AG08395 (cell line): Measurements from ENCODE around the gene NOS1AP.

Experiments
- DNase-seq: peaks from one replicate; pipeline ENCODE4 v3.0.0; 2012; ENCODE audit warnings: mixed read lengths, low spot score

NOS1AP gene

DNA sequence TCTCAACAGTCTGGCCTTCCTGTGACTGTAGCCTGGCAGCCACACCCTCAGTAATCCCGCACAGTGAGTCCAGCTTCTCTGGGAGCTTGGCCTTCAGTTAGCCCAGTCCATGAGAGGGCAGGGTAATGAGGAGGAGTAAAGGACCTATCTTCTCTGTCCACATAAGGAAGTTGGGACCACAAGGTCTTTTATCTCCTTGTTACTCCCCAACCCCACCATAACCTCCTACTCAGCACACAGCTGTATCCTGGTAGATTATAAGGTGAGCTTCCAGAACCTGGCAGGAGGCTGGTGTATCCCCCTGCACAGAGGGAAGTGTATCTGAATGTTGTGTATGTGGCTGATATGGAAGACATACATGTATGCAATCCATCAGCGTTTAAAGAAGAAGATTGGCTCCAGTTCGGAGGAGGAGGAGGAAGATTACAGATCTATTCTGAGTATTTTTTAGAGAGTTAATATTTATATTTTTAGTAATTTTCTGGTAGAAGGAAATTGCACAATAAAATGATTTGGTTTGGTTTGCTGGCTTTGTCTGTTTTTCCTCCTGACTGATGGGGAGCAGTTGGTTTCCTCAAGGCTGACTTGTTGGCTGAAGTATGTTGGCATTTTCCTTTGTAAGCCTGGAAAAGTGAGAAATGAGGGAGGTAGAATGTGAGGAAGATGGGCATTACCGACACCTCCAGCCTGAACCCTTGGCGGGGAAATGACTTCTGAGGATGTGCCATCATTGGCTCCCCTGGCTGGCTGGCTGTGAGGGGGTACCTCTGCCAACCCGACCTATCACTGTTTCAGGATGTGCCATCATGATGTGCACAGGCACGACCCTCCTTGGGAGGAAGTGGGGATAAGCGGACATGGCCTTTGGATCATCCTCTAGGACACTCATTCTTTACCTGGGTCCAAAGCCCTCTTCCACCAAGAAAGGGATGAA is 317.1 kb downstream of the NOS1AP start:
- no peak for DNase-seq

DNA sequence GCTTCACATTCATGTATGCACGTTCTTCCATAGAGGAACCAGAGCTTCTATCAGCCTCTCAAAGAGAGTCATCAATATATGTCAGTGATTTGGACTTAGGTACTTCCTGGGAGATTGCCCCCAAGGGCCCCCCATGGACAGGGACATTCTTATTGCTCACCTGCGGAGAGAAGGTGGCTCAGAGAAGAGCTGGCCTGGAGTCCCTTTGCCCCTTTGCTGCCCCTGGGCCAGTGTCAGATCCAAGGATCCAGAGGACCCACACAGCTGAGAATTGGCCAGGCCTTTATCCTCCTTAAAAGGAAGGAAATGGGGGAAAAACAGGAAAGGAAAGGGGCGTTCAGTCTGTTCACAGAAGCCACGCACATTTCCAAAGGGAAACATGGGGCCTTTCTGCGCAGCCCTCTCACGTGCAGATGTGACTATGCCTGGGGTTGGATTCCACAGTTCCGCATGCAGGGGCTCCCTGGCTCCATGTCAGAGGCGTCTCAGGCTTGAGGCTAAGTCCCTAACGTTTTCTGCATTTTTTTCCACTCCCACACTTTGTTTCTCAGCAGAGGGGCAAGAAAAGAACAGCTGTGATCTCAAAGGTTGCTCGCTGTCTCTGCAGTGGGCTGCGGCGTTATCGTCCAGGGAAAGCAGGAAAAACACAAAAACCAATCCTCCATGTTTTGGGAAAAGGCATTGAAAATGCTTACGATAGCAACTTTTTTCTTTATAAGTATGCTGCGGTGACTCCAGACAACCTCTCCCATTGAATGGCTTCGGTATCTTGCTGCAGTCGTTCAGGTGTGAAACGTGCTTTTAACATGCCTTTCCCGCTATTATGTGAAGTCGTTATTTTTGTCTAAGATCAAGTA is 318.0 kb downstream of the NOS1AP start:
- DNase-seq, result no peak

DNA sequence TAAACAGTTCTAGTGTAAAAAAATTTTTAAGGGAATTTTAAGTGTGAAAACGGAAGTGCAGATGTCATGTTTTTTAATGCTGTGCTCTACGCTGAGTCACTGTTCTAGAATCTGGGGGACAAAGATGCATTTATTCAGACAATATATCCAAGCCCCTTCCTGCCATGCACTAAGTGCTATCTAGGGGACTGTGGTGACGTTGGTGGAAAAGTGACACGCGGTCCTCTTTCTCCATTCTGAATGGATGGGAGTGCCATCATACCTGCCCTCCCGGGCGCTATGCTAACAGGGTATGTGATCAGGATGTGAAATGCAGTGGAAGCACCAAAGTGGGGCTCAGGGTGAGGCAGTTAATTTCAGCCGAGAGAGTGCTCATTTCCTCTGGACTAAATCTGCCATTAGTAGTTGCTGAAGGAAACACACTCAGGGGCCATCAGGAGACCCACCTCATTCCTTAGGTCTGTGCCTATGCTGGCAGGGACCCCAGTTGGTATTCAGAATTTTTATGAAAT is 318.6 kb downstream of the NOS1AP start:
- no peak for DNase-seq

DNA sequence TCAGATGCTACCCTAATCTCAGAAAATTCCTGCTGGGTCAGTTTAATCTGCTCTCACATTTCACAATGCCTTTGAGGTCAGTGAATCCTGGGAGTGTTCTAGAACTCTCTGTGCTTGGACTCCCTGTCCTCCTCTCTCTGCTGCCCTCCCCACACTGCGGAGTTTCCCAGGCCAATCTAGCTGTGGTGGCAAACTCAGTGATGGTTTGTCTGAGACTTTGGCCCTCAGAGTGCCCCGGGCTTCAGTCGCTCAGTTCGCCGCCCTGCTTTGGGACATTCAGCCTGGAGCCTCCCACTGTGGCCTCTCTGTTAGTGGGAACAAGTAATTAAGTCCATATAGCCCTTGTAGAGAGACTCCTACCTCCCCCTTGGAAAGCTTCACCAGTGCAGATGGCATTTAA is 319.1 kb downstream of the NOS1AP start:
- DNase-seq, result no peak

DNA sequence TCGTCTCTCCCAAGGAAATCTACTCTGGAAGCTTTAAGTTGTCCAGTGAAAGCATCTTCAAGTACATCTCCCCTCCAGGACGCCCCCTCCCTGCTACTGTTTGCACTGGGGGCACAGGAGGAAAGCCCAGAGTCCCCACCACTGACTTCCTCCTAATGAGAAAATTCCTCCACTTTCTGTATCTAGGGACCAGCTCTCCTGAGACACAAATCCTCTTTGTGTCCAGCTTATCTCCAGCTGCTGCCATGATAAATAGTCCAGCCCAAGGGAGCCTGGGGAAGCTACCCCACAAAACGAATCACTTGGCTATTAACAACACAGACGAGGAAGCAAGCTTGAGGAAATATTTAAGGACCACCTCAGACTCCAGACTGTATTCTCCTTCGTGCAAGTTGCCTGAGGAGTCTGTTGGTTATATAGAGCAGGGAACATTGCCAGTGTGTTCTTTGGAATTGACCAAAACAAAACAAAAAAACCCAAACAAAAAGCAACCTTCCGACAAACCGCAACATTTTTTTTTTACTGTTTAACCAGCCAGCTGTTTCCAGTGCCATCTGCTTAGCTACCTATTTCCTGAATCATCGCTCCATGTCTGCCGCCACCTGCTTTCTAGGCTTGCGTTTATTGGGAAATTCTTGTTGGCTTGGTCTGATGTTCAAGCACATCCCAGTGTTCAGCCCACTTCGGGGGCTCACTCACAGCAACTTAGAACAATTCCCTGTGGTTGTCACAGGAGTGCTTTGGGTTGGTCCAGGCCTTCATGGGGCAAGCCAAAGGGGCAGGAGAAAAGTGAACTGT is 319.7 kb downstream of the NOS1AP start:
- peak; percentile 32 for DNase-seq

DNA sequence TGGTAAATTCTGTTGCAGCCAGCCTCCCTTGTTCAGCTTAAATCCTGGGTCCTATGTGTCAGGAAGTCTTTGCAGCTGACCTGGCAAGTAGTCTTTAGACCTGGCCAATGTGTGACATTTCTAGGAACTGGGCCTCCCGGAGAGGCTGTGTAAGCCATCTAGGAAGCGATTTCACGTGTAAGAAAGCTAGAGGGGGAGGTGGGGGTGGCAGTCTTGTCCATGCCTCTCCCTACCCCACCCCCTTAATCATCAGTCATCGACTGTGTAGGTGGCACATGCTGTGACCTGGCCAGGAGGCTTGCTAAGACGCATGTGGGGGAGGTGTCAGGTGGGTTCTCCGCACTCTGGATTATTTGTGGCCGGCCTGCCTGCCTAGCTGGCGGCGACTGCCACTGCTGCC is 320.5 kb downstream of the NOS1AP start:
- no peak for DNase-seq

DNA sequence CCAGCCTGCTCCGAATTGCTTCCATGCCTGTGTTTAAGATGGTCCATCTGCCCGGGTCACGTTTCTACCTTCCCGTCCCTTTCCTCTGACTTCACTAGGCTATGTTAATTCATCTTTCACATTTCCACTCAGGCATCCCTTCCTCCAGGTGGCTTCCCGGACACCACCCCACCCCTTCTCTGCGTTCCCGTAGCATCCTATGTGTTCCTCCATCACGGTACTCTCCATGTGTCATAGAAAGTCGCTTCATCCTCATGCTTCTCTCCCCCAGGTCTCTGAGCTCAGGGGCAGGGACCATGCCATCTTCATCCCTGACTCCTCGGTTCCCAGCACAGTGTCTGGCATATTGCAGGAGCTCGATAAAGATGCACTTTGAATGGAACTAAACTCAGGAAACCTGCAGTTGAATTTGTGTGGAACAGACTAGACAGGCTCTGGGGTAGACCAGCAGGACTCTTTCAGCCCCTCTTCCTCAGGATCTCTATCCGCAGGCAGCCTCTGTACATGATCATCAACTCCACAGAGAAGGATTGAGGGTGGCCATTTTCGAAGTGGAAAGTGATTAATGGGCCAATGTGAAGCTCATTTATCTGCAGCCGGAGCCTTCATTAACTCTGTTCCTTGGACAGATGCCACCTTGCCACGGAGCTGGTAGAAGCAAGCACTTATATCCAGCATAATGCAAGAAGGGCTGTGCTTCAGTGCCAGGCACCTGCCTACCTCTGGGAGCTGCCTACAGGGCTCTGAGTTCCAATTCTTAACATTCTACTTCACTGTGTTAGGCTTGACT is 321.1 kb downstream of the NOS1AP start:
- no peak for DNase-seq

DNA sequence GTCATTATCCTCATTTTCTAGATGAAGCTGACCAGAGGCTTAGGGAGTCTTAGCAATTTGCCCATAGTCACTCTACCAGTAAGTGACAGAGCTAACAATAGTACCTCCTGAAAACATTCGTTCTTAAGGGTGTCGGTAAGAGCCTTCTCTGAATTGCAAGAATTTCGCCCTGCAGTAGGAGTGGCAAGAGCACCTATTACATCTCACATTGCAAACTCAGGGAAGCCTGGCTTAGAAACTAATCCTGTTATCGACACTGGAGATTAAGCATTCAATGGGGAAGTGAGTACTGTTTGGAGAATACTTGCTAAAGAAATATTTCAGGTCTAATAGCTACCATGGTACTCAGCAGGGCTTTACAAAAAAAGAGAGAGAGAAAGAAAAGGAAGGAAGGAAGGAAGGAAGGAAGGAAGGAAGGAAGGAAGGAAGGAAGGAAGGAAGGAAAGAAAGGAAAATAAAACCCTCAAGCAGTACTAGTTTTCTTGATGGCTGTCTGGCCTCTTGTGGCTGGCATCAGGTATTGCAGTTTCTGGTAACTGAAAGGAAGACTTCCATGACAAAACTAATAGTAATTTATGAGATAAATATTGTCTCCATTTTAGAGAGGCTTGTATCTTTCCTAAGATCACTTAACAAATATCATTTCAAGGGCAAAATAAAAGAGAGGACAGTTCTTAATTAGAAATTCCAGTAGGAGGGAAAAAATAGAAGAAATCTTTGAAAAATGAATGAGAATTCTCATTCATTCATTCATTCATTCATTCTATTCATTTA is 322.5 kb downstream of the NOS1AP start:
- DNase-seq, result peak; percentile 53

DNA sequence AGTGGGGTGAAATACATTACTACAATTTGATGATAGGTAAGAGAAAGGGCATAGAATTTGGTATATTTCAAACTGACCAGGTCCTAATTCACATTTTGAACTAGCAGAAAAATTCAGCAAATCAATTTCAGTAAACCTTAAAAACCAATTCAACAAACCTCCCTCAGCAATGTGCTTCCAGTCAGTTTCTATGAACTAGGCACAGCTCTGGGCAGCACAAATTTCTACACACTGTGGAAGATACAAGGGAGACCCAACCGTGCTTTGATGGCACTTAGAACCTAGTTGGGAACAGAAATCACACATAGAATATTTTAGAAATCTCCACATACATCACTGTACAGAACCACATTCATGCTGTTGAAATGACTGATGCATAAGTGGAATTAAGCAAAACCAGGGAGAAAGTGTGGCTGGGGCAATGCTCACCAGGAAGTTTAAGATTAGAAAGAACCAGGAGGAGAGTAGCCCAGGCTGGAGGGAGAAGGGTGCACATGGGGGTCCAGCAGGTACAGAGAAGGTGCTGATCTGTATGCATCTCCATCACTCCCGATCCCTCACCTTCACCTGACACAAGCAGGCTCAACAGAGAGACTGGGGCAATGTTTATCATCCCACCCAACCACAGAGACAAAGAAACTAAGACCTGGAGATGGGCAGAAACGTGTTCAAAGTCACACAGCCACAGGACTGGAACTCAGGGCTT is 326.9 kb downstream of the NOS1AP start:
- no peak for DNase-seq

DNA sequence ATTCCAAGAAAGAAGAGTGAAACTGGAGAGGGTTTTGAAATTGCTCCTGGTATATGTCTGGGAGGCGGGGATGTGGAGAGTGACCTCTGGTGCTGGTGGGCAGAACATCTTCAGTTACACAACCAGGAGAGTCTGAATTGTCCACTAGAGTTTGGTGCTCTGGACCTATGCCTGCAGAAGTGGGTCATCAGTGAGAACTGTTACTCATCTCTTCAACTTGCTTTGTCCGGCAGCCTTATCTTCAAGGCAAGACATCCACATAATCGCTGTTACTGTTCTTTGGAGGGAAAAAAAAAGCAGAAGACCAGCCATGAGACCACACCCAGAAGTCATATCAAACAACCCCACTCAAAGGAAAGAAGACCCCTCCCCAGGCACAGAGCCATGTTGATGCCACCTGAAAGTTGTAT is 327.6 kb downstream of the NOS1AP start:
- no peak for DNase-seq

DNA sequence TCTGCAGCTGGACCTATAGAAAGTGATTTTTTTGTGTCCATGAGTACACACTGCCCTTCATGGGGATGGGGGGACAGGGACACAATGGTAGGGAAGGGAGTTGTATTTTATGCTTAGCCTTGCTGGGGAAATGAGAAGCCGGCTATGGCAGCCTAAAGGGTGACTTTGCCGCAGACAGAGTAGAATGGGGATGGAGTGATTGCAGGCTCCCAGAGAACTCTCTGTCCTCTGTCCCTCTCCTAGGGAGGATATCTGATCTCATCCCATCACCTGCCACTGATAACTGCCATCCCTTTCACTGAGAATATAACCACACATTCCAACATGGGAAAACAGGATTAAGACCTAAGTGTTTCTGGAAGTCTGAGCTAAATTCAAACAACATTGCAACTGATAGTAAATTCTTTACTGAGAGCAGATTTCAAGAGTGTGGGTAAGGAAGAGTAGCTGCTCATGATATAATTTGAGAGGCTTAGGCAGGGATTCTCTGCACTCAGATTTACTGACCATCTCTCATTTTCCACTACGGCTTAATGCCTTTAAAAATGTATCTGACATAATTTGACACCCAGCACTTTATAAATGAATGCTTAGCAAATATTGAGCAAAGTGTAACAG is 328.6 kb downstream of the NOS1AP start:
- no peak for DNase-seq

DNA sequence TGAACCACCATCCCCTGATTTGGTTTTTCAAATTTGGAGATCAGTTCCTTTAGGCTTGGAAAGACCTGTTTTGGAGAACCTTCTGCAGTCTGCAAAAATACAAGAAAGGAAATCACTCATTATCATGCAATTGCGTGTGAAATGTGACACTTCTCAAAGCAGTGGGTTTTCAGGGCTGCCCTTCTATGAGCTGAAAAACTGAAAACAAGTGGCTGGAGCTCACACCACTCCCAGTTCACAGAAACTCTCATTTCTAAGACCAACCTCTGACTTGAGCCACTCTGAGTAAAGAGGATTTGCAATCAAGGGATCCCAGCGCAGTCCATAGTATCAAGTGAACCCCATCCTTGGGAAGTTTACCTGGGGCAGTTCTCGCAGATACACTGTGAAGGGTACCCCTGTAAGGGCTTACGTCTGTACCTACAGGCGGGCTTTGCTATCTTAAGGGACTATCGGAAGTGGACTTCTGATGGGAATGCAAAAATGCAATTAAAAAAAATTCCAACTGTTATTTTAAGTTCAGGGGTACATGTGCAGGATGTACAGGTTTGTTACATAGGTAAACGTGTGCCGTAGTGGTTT is 329.6 kb downstream of the NOS1AP start:
- no peak for DNase-seq

DNA sequence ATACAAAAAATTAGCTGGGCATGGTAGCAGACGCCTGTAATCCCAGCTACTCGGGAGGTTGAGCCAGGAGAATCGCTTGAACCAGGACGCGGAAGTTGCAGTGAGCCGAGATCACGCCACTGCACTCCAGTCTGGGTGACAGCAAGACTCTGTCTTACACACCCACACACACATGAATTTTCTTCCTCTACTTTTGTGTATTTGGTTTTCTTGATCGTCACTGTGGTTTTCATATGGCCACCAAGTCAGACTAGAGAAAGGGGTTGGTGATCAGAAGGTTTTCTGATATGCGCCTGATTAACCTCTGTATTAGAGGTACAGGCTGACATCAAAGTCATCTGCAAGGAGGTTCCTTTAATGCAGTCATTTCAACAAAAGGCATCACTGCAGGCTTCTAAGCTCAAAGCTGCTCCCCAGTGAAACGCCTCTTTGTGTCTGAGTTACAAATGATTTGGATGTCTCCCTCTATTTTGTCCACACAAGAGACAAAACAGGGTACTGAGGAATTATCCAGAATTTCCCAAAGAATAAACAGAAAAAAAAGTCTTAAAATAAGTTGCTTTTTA is 331.4 kb downstream of the NOS1AP start:
- DNase-seq, result no peak

DNA sequence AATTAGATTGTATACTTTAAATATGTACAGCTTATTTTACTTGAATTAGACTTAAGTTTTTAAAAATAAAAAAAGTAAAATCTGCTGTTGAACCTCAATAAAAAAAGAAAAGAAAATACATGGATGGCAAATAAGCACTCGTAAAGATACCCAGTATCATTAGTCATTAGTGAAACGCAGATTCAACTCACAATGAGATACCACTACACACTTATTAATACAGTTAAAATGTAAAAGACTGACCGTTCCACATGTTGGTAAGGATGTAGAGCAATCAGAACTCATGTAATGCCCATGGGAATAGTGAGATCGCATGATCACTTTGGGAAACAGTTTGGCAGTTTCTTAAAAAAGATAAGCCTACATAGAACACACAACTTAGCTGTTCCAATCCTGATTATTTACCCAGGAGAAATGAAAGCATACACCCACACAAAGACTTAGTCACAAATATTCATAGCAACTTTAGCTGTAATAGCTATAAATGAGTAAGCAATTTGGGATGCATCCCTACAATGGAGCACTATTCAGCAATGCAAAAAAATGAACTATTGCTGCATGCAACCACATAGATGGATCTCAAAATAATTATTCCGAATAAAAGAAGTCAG is 335.2 kb downstream of the NOS1AP start:
- peak; percentile 16 for DNase-seq

DNA sequence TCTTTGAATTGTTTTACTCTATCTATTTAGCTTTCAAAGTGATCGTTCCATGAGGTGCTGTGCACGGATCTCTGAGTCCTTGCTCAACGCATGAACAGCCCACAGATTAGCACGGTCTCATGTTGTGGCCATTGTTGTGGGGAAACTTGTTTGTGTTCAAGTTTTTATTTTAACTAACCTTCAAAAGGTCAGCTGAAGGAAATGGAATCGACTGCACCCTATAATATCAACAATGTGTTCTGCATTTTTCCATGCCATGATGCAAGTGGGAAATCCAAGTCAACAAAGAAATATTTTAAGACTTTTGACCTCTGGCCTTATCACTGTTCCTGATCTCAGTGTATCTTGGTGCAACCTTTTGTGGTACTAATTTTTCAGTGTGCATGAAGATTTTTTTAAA is 336.3 kb downstream of the NOS1AP start:
- no peak for DNase-seq

DNA sequence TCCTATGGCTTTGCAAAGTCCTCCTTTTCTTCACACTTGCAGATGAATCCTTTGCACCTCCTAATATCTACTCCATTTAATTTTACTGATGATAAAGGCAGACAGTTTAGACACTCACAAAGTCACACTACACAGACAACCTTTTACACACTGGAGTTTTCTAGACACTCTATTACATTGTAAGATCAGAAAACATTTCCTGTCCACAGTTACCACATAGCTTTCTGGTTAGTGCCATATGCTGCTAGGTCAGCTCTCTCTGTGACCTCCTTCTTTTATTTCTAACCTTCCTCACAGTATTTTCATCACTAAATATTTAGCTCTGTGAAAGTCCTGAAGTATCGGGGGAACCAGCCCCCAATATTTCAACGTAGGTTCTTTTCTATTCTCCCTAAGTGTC is 337.3 kb downstream of the NOS1AP start:
- no peak for DNase-seq

DNA sequence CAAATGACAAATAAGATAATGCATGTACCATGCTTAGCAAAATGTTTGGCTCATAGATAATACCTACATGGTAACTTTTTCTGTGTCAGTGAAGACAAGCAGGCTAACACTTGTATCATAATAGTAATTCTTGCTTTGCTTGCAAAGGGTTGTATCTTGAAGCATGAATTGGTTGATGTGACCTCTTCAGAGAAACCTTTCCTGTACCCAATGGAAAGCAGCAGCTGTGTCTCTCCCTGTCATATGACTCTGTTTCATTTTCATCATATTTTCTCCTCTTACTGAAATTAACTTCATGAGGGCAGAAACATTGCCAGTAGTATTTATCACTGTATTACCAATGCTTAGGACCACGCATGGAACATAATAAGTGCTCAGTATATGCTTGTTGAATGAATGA is 338.0 kb downstream of the NOS1AP start:
- DNase-seq, result no peak

DNA sequence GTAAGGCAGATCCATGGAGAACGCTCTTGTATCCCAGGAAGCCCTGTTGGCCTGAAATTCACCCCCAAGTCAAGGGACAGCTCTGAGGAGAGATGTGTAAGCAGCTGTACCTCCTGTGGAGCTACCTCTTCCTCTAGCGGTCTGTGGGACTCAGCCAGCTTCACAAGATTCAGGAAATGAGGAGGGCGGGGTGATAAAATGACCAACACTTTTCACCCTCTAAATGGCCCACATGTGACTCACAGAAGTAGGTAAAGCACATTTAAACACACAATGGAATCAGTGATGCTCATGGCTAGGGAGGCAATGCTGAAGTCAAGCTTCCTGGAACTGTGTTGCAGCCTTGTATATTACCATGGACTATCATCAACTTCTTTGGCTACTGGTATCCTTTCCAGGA is 342.5 kb downstream of the NOS1AP start, which contains the start of gene SH2D1B:
Gene SH2D1B (minus strand): TSS at position 135 of the 400 bp plus-strand sequence. CDS start 120 bp downstream, at position 15.
- no peak for DNase-seq
